Neuronal stem cell (in vitro differentiated cells): ENCODE data around the gene RABGAP1.

Source experiments
- DNase-seq: peaks from one replicate; pipeline ENCODE4 v3.0.0-alpha.2; 2013; ENCODE audit warnings: low spot score
- H2AFZ ChIP-seq: one replicate; pipeline ENCODE4 v1.6.1; 2013; ENCODE audit warnings: mild to moderate bottlenecking, low read length, inconsistent platforms
- H2AK5ac ChIP-seq: 2 replicates; pipeline ENCODE4 v1.6.1; 2013; ENCODE audit warnings: low read depth, mild to moderate bottlenecking, inconsistent platforms, low read length, moderate library complexity, mixed read lengths
- H2BK120ac ChIP-seq: 2 replicates; pipeline ENCODE4 v1.6.1; 2013; ENCODE audit warnings: low read depth, mild to moderate bottlenecking, inconsistent platforms, low read length, moderate library complexity, mixed read lengths
- H2BK12ac ChIP-seq: one replicate; pipeline ENCODE4 v1.6.1; 2013; ENCODE audit warnings: low read length, inconsistent platforms
- H2BK15ac ChIP-seq: 2 replicates; pipeline ENCODE4 v1.6.1; 2013; ENCODE audit warnings: mild to moderate bottlenecking, low read length, inconsistent platforms, mixed read lengths
- H2BK5ac ChIP-seq: one replicate; pipeline ENCODE4 v1.6.1; 2013; ENCODE audit warnings: inconsistent platforms, mild to moderate bottlenecking, low read length, moderate library complexity
- H3K14ac ChIP-seq: one replicate; pipeline ENCODE4 v1.6.1; 2013; ENCODE audit warnings: low read length, inconsistent platforms
- H3K18ac ChIP-seq: 2 replicates; pipeline ENCODE4 v1.6.1; 2013; ENCODE audit warnings: low read length, inconsistent platforms
- H3K23ac ChIP-seq: 2 replicates; pipeline ENCODE4 v1.6.1; 2013; ENCODE audit warnings: low read depth, mild to moderate bottlenecking, mixed read lengths, low read length, inconsistent platforms; ENCODE audit not compliant: poor library complexity
- H3K27ac ChIP-seq: replicated peaks from 3 replicates; pipeline ENCODE4 v1.5.1; 2013; ENCODE audit warnings: low read length, inconsistent platforms
- H3K27me3 ChIP-seq, 3 experiments: 2 replicates each; pipeline ENCODE4 v1.6.1; 2013; ENCODE audit warnings: low read length in 3 of 3, mild to moderate bottlenecking in 2 of 3, inconsistent platforms in 1 of 3, low read depth in 1 of 3, mixed read lengths in 1 of 3, moderate library complexity in 1 of 3; ENCODE audit not compliant: control insufficient read depth in 3 of 3, insufficient read depth in 3 of 3
- H3K36me3 ChIP-seq, 2 donors: replicated peaks in 1 of 2; 2 replicates each; pipeline ENCODE4 v1.6.1; 2013; ENCODE audit warnings: low read length in 2 of 2; ENCODE audit not compliant: control insufficient read depth in 2 of 2, insufficient read depth in 2 of 2
- H3K4ac ChIP-seq: 2 replicates; pipeline ENCODE4 v1.6.1; 2013; ENCODE audit warnings: inconsistent platforms, mild to moderate bottlenecking, low read length, moderate library complexity
- H3K4me1 ChIP-seq, 2 donors: 1 replicate in 1 of 2; 2 replicates in 1 of 2; pipeline ENCODE4 v1.6.1; 2013; ENCODE audit warnings: low read length in 2 of 2, low read depth in 1 of 2; ENCODE audit not compliant: control insufficient read depth in 2 of 2, insufficient read depth in 1 of 2
- H3K4me2 ChIP-seq: one replicate; pipeline ENCODE4 v1.6.1; 2013; ENCODE audit warnings: mild to moderate bottlenecking, low read length, inconsistent platforms; ENCODE audit not compliant: insufficient read depth, poor library complexity, severe bottlenecking
- H3K4me3 ChIP-seq, 2 donors: 2 replicates each; pipeline ENCODE4 v1.5.1; 2013; ENCODE audit warnings: low read length in 2 of 2, mild to moderate bottlenecking in 2 of 2, inconsistent platforms in 1 of 2, moderate library complexity in 1 of 2
- H3K79me1 ChIP-seq: one replicate; pipeline ENCODE4 v1.6.1; 2013; ENCODE audit warnings: low read depth, mild to moderate bottlenecking, inconsistent platforms, low read length, moderate library complexity
- H3K9ac ChIP-seq: one replicate; pipeline ENCODE4 v1.6.1; 2013; ENCODE audit warnings: mild to moderate bottlenecking, low read depth, low read length, inconsistent platforms; ENCODE audit not compliant: poor library complexity
- H3K9me3 ChIP-seq, 2 donors: replicated peaks in 1 of 2; 2 replicates each; pipeline versions ENCODE3 to v1.6.1; 2013; ENCODE audit warnings: low read length in 2 of 2, mild to moderate bottlenecking in 2 of 2, inconsistent platforms in 1 of 2, low read depth in 1 of 2, mixed read lengths in 1 of 2, moderate library complexity in 1 of 2; ENCODE audit not compliant: control insufficient read depth in 2 of 2, insufficient read depth in 1 of 2
- H4K8ac ChIP-seq: one replicate; pipeline ENCODE4 v1.6.1; 2013; ENCODE audit warnings: low read depth, mild to moderate bottlenecking, inconsistent platforms, low read length, moderate library complexity
- H4K91ac ChIP-seq: one replicate; pipeline ENCODE4 v1.6.1; 2013; ENCODE audit warnings: low read length, low read depth, mild to moderate bottlenecking, inconsistent platforms; ENCODE audit not compliant: poor library complexity
- WGBS, 2 donors: extraction: QIAGEN DNeasy Blood & Tissue Kit; methylation state at CpG; one replicate each; pipeline ENCODE4 v1.1.7; 2013; ENCODE audit warnings: missing lambda C conversion rate in 2 of 2, mixed read lengths in 1 of 2; ENCODE audit not compliant: insufficient read length in 2 of 2, insufficient replicate concordance in 1 of 2; ENCODE audit errors: extremely low coverage in 2 of 2; 5-methylcytosine and 5-hydroxymethylcytosine counted together

The RABGAP1 gene

GRCh38 chr9:123129423-123129822 is 188.6 kb downstream of the RABGAP1 start:
- H3K27me3 ChIP-seq: no peaks in the 10 kb centered on the region
- DNase-seq: no peak
- H2AK5ac ChIP-seq: no peak overlapping the region
- peaks cover 0 to 3% of the 10 kb centered on the region in 2 donors for H3K4me1 ChIP-seq
- no peak overlapping the region for H2BK12ac ChIP-seq
- H2AFZ ChIP-seq: no peak overlapping the region
- WGBS, 2 donors: no CpG with 5 or more reads among the region's 1 CpG
- no peak overlapping the region for H4K8ac ChIP-seq
- H3K23ac ChIP-seq: no peak overlapping the region
- no peak overlapping the region for H2BK5ac ChIP-seq
- no peak overlapping the region for H3K14ac ChIP-seq
- no peaks in the 10 kb centered on the region for H3K9me3 ChIP-seq
- H3K36me3 ChIP-seq: peaks cover 16 to 70% of the 10 kb centered on the region in 2 donors
- H3K4me2 ChIP-seq: no peak overlapping the region
- H3K79me1 ChIP-seq: no peaks in the 10 kb centered on the region
- no peak overlapping the region for H2BK15ac ChIP-seq
- no peak overlapping the region for H3K4ac ChIP-seq
- H3K4me3 ChIP-seq: no peak overlapping the region
- H2BK120ac ChIP-seq: no peak overlapping the region
- H3K9ac ChIP-seq: no peak overlapping the region
- H4K91ac ChIP-seq: no peak overlapping the region
- no peak overlapping the region for H3K18ac ChIP-seq
- H3K27ac ChIP-seq: no peak overlapping the region

DNA sequence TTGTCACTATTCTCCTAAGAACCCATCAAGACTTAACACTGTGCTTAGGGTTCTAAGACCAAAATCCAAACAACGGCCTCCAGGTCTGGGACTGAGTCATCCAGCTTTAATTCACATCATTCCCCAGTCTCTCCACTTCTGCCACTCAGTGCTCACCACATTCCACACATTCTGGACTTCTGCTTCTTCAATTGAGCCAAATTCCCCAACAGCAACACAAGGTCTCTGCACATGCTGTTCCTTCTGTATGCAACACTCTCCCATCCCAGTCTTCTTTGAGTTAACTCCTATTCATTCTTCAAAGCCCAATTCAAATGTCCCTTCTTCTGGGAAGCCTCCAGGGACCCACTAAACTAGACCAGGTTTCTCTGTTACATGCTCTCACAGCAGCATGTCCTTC is 190.4 kb downstream of the RABGAP1 start:
- no peak overlapping the region for H2AK5ac ChIP-seq
- H4K91ac ChIP-seq: no peak overlapping the region
- H3K4me2 ChIP-seq: no peak overlapping the region
- H3K79me1 ChIP-seq: no peaks in the 10 kb centered on the region
- H3K9me3 ChIP-seq: no peaks in the 10 kb centered on the region
- H3K27ac ChIP-seq: peak overlapping the region; percentile 26
- H3K9ac ChIP-seq: no peak overlapping the region
- H2BK5ac ChIP-seq: no peak overlapping the region
- H3K23ac ChIP-seq: no peak overlapping the region
- no peak overlapping the region for H3K4me3 ChIP-seq
- H2BK120ac ChIP-seq: no peak overlapping the region
- H3K18ac ChIP-seq: no peak overlapping the region
- H3K36me3 ChIP-seq: peaks cover 19 to 79% of the 10 kb centered on the region in 2 donors
- no peak overlapping the region for H2BK12ac ChIP-seq
- no peak overlapping the region for H2AFZ ChIP-seq
- H2BK15ac ChIP-seq: no peak overlapping the region
- H3K4ac ChIP-seq: no peak overlapping the region
- peak; percentile 17 for DNase-seq
- no peaks in the 10 kb centered on the region for H3K27me3 ChIP-seq
- WGBS, 2 donors: no CpG with 5 or more reads among the region's 1 CpG
- H3K4me1 ChIP-seq: peaks cover 0 to 3% of the 10 kb centered on the region in 2 donors
- H4K8ac ChIP-seq: no peak overlapping the region
- no peak overlapping the region for H3K14ac ChIP-seq

DNA sequence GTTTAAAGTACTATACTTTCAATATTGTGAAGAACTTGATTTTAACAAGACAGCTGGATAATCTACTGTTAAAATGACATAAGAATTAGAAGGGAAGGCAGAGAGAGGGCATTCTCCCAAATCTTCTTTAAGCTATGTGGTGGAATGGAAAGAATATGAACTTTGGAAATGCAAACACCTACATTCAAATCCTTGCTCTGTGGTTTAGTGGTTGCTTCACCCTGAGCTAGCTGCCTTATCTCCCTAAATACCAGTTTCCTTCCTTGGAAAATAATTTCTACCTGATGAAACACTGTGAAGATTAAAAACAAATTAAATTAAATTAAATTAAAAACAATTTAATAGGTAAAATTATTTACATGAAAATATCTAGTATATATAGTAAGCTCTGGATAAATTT is 191.2 kb downstream of the RABGAP1 start:
- Histone ChIP-seq H4K91ac (no peak overlapping the region), H3K23ac (no peak overlapping the region), H3K9ac (no peak overlapping the region), H3K4me3 (no peak overlapping the region), H2BK15ac (no peak overlapping the region), H3K14ac (no peak overlapping the region), H3K4me1 (peaks cover 0 to 3% of the 10 kb centered on the region in 2 donors), H3K36me3 (peaks cover 19 to 76% of the 10 kb centered on the region in 2 donors), H2BK12ac (no peak overlapping the region), H2BK5ac (no peak overlapping the region), H2BK120ac (no peak overlapping the region), H4K8ac (no peak overlapping the region), H3K27me3 (no peaks in the 10 kb centered on the region), H3K4me2 (no peak overlapping the region), H3K9me3 (no peaks in the 10 kb centered on the region), H2AFZ (no peak overlapping the region), H3K18ac (no peak overlapping the region), H3K79me1 (no peaks in the 10 kb centered on the region), H3K27ac (no peak overlapping the region), H3K4ac (no peak overlapping the region), H2AK5ac (no peak overlapping the region)
- DNase-seq: no peak

DNA sequence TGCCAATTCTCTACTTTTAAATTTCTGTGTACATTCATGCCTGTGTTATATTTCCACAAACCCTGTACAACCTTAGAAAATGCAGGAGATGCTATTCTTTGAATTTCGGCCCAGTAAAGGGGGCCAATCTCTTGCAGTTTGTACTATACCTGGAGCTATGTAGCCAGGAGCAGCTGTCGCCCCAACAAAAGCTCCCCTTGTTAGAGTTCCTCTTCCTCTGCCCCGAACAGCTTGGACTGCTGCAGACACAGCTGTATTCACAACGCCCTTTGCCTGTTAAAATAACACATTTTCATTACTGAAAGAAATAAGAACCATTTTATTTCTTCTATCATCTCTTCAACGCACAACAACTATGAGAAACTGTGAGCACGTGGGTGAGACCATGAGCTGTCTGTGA is 191.9 kb downstream of the RABGAP1 start:
- Histone ChIP-seq H3K14ac (no peak overlapping the region), H3K18ac (no peak overlapping the region), H3K9ac (no peak overlapping the region), H2BK15ac (no peak overlapping the region), H3K4ac (no peak overlapping the region), H3K4me2 (no peak overlapping the region), H3K79me1 (no peaks in the 10 kb centered on the region), H3K9me3 (no peaks in the 10 kb centered on the region), H3K23ac (no peak overlapping the region), H3K4me1 (peaks cover 0 to 3% of the 10 kb centered on the region in 2 donors), H2BK12ac (no peak overlapping the region), H3K4me3 (no peak overlapping the region), H2AFZ (no peak overlapping the region), H4K91ac (no peak overlapping the region), H3K36me3 (peaks cover 13 to 70% of the 10 kb centered on the region in 2 donors), H2BK5ac (no peak overlapping the region), H2AK5ac (no peak overlapping the region), H3K27ac (no peak overlapping the region), H4K8ac (no peak overlapping the region), H3K27me3 (no peaks in the 10 kb centered on the region), H2BK120ac (no peak overlapping the region)
- no peak for DNase-seq
- WGBS, 2 donors: no CpG with 5 or more reads among the region's 6 CpGs
